Thymus (tissue), 11 donors: ENCODE measurements around the gene CRNN. TPM values are rescaled to one million over a fixed set of nuclear protein-coding genes. Genes with fewer than 3 reads are reported as not detected.

ENCODE experiments used
- DNase-seq, 9 donors: peaks; one replicate each; pipeline ENCODE4 v3.0.0-alpha.2; 2013; ENCODE audit warnings: low spot score in 9 of 9, low read depth in 6 of 9, missing footprints in 1 of 9
- H3K27ac ChIP-seq, 2 donors: one replicate each; pipeline ENCODE4 v1.5.1; 2013; ENCODE audit warnings: control low read depth in 1 of 2, low read depth in 1 of 2, low read length in 1 of 2, mild to moderate bottlenecking in 1 of 2, moderate library complexity in 1 of 2
- H3K27me3 ChIP-seq, 2 donors: one replicate each; pipeline ENCODE4 v1.5.1; 2013; ENCODE audit warnings: low read length in 1 of 2; ENCODE audit not compliant: control insufficient read depth in 2 of 2, insufficient read depth in 1 of 2
- H3K36me3 ChIP-seq, 2 donors: one replicate each; pipeline ENCODE4 v1.5.1; 2013; ENCODE audit warnings: low read length in 1 of 2, mild to moderate bottlenecking in 1 of 2, moderate library complexity in 1 of 2; ENCODE audit not compliant: control insufficient read depth in 2 of 2, insufficient read depth in 2 of 2
- H3K4me1 ChIP-seq, 2 donors: one replicate each; pipeline ENCODE4 v1.5.1; 2013; ENCODE audit warnings: low read length in 2 of 2; ENCODE audit not compliant: control insufficient read depth in 2 of 2, insufficient read depth in 2 of 2
- H3K4me3 ChIP-seq, 2 donors: one replicate each; pipeline ENCODE4 v1.5.1; 2013; ENCODE audit warnings: low read length in 2 of 2, control low read depth in 1 of 2, mild to moderate bottlenecking in 1 of 2
- H3K9me3 ChIP-seq, 2 donors: one replicate each; pipeline ENCODE4 v1.5.1; 2013; ENCODE audit warnings: low read length in 1 of 2, mild to moderate bottlenecking in 1 of 2; ENCODE audit not compliant: control insufficient read depth in 2 of 2, insufficient read depth in 1 of 2
- WGBS: extraction: QIAGEN DNeasy Blood & Tissue Kit; methylation state at CpG from one replicate; pipeline ENCODE4 v1.1.7; 2013; 5-methylcytosine and 5-hydroxymethylcytosine counted together
- polyA plus RNA-seq: library from polyadenylated mRNA; stranded (reverse); fragments of 200-250 nt; gene quantifications from one replicate; pipeline ENCODE4 v1.2.3, GENCODE V29; 2013
- total RNA-seq: library from RNA; stranded (reverse); fragments of 120-200 nt; gene quantifications from one replicate; pipeline ENCODE4 v1.2.4, GENCODE V29; 2013
- donor health status: healthy.

Gene CRNN
- total and polyA plus RNA-seq, 2 donors, result 0.05 to 0.43 TPM

DNA sequence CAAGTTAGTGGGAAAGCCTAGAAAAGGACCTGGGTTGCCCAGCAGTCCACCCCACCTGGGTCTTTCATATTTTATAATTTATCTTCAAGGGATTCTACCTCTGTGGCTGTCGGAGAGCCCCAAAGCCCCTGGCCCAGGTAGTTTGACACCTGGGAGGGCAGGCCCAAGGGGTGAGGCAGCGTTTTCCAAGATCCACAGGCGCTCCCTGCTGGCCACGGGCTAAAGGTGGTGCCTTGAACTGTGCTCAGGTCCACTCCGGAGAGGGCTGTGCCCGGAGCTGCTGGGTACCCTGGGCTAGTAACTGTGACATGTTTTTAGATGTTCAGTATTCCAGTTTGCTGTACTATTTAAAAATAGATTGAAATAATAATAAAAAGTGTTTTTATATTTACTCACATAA is 37.2 kb upstream of the CRNN start:
- no peaks in the 10 kb centered on the region for H3K9me3 ChIP-seq
- no peak overlapping the region for H3K27ac ChIP-seq
- no peaks in the 10 kb centered on the region for H3K4me1 ChIP-seq
- 73% methylated on average over 6 of the region's 6 CpGs for WGBS
- peaks cover 0 to 2% of the 10 kb centered on the region in 2 donors for H3K27me3 ChIP-seq
- no peak overlapping the region for H3K4me3 ChIP-seq
- DNase-seq, result no peak
- H3K36me3 ChIP-seq, result no peaks in the 10 kb centered on the region

DNA sequence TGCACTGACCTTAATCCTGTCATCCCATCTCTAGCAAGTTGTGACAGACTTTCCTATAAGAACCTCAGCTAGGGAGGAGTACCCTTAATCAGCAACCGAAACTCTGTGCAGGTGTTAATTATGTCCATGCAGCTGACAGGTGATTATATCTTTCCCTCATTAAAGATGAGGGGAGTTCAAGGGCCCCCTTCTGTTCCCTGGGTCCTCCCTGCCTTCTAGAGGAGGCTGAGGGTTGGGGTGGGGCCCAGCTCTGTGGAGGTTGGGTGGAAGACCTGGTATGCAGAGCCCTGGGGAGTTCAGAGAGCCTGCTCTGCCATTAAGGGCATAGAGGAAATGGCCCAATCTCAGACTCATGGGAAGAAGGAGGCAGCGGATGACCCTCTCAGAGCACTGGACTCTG is 35.6 kb upstream of the CRNN start:
- Histone ChIP-seq H3K9me3 (no peaks in the 10 kb centered on the region), H3K27ac (no peak overlapping the region), H3K36me3 (no peaks in the 10 kb centered on the region), H3K4me1 (no peaks in the 10 kb centered on the region), H3K4me3 (no peak overlapping the region), H3K27me3 (peaks cover 0 to 2% of the 10 kb centered on the region in 2 donors)
- WGBS, result 92% methylated on average over 2 of the region's 2 CpGs
- no peak for DNase-seq

DNA sequence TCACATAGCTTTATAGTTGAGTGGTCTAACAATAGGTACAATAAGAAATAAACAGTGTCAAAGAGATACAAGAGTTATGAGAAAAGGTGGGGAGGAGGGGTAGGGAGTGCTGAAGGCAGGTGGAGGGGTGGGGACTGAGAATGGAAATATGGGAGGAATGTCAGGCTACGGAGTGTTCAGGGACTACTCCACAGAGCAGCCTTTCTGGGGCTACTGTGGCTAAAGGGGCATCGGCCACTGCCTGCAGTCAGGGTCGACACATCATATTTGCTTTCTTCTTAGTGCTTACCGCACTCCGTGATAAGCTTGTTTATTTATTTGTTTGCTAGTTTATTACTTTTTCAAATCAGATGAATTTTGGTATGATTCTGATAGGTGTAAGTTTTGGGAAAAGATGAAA is 34.4 kb upstream of the CRNN start:
- 97% methylated on average over 5 of the region's 5 CpGs for WGBS
- Histone ChIP-seq H3K4me3 (no peak overlapping the region), H3K4me1 (no peaks in the 10 kb centered on the region), H3K27me3 (peaks cover 0 to 2% of the 10 kb centered on the region in 2 donors), H3K27ac (no peak overlapping the region), H3K9me3 (no peaks in the 10 kb centered on the region), H3K36me3 (no peaks in the 10 kb centered on the region)
- no peak for DNase-seq

DNA sequence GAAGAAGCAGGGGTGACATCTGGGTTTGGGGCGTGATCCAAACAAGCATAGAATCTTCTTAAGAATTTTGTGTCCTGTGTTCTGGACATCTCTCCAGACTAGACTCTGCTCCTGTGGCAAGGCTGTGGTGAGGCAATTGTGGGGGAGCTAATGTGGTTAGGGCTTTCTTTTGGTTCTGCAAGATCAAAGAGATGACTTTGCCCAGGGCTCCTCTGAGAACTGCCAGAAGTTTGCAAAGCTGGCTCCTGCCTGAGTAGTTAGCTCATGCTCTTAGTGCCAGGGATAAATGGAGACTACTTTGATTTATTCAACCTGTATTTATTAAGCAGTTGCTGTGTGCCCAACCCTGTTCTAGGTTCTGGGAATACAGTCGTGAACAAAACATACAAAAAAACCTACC is 34.0 kb upstream of the CRNN start:
- 73% methylated on average over 2 of the region's 2 CpGs for WGBS
- H3K27ac ChIP-seq, result no peak overlapping the region

DNA sequence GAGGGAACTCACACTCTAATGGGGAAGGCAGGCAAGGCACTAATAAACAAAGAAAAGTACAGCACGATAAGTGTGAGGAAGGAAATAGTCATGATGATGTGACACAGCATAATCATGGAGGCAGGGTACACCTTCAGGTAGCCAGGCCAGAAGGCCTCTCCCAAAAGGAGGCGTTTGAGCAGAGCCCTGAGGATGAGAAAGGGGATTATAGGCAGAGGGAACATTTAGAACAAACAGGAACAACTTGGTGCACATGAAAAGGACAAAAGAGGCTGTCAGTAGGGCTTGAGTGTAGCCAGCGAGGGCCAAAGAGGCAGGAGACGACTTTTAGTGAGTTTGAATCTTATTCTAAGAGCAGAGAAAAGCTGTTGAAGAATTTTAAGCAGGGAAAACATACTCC is 33.4 kb upstream of the CRNN start:
- no peak for DNase-seq
- no peak overlapping the region for H3K27ac ChIP-seq

More for the DNA sequence above, 34.0 kb upstream of the CRNN start:
- no peak for DNase-seq
- Histone ChIP-seq H3K9me3 (no peaks in the 10 kb centered on the region), H3K4me3 (no peak overlapping the region), H3K4me1 (no peaks in the 10 kb centered on the region), H3K27me3 (peaks cover 0 to 2% of the 10 kb centered on the region in 2 donors), H3K36me3 (no peaks in the 10 kb centered on the region)

DNA sequence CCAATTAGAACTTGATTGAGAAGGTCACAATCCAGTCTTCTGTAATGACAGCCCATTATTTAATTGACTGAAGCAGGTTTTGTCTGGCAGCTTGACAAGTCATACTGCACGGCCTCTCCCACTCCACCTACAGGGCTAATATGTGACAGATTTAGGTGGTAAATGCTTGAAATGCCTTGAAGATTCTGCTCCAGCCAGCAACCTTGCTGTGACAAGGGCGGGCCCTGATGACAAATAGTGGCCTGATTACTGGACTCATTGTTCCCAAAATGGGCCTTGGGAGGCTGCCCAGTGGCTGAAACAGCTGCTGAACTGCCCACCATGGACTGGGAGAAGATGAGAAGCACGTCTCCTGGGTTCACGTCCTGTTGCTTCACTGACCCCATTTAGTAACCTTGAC is 30.0 kb upstream of the CRNN start:
- Histone ChIP-seq H3K9me3 (no peaks in the 10 kb centered on the region), H3K27ac (no peak overlapping the region), H3K4me3 (no peak overlapping the region), H3K4me1 (no peaks in the 10 kb centered on the region), H3K27me3 (peaks cover 0 to 2% of the 10 kb centered on the region in 2 donors), H3K36me3 (no peaks in the 10 kb centered on the region)
- no peak for DNase-seq
- 84% methylated on average over 4 of the region's 4 CpGs for WGBS

More for the DNA sequence above, 33.4 kb upstream of the CRNN start:
- Histone ChIP-seq H3K4me1 (no peaks in the 10 kb centered on the region), H3K36me3 (no peaks in the 10 kb centered on the region), H3K27me3 (peaks cover 0 to 2% of the 10 kb centered on the region in 2 donors), H3K9me3 (no peaks in the 10 kb centered on the region), H3K4me3 (no peak overlapping the region)
- 71% methylated on average over 4 of the region's 4 CpGs for WGBS

DNA sequence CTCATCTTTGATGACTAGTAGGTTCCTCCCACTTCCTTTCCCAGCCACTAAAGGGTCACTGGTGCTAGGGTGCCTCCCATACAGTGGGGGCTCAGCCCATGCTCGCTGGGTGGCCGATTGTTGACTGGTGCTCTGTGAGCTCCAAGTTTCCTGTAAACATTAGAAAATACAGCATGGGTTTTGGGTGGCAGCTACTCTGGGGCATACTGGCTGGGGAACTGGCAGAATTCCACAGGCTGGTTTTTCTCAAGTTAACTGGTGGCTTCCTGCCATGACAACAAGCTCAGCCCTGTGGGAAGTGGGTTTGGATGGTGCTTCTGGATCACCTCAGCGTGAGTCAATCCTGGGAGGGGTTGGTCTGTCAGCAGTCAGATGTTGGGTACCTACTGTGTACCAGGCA is 28.7 kb upstream of the CRNN start:
- peaks cover 0 to 2% of the 10 kb centered on the region in 2 donors for H3K27me3 ChIP-seq
- H3K4me3 ChIP-seq, result no peak overlapping the region
- no peaks in the 10 kb centered on the region for H3K36me3 ChIP-seq
- 79% methylated on average over 3 of the region's 3 CpGs for WGBS
- H3K4me1 ChIP-seq, result no peaks in the 10 kb centered on the region
- no peak for DNase-seq
- no peaks in the 10 kb centered on the region for H3K9me3 ChIP-seq
- H3K27ac ChIP-seq, result no peak overlapping the region

DNA sequence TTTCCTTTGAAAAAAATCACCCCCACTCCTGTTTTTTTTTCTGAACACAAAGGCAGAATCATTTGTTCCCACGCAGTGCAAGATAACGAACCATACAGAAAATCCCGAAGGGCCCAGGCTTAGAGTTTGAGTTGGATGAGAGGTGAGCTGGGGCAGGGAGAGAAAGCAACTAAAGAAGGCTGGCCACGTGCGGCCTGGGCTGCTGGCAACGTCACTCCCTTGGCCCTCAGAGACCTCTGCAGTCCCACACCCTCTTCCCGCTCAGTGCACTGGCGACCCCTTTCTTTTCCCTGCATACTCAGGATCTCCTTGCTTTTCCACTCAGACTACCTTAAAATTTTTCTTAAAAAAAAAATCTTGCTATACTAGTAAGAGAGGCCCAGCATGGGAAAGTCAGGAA is 28.2 kb upstream of the CRNN start:
- H3K27ac ChIP-seq, result no peak overlapping the region
- 82% methylated on average over 8 of the region's 8 CpGs for WGBS
- no peak for DNase-seq

DNA sequence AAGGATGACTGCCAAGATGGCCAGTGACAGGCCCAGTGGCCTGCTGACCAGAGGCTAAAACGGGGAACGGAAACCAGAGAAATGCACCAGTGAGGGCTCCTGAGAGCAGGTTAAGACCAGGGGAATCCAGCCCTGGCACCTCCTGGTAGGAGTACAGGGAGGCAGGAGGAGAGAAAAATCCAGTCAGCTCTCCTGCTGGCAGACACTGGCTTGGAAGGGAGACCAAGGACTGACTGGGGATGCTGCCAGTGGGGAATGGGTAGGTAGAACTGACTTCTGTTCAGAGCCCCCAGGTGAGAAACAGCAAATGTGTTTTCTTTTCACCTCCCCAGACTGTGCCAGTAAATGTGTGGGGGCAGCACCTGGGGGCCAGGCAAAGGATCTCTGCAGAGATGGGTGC is 27.7 kb upstream of the CRNN start:
- Histone ChIP-seq H3K4me3 (no peak overlapping the region), H3K27ac (no peak overlapping the region), H3K36me3 (no peaks in the 10 kb centered on the region), H3K27me3 (peaks cover 0 to 2% of the 10 kb centered on the region in 2 donors), H3K4me1 (no peaks in the 10 kb centered on the region), H3K9me3 (no peaks in the 10 kb centered on the region)
- 97% methylated on average over 2 of the region's 2 CpGs for WGBS
- DNase-seq, result no peak

More for the DNA sequence above, 28.2 kb upstream of the CRNN start:
- no peaks in the 10 kb centered on the region for H3K9me3 ChIP-seq
- peaks cover 0 to 2% of the 10 kb centered on the region in 2 donors for H3K27me3 ChIP-seq
- H3K4me1 ChIP-seq, result no peaks in the 10 kb centered on the region
- H3K4me3 ChIP-seq, result no peak overlapping the region
- no peaks in the 10 kb centered on the region for H3K36me3 ChIP-seq
